ENCODE data around the gene WAC. TPM values are rescaled to one million over a fixed set of nuclear protein-coding genes. Genes with fewer than 3 reads are reported as not detected.
A peak's percentile ranks its signal among the peaks of the same experiment; 100 is the strongest.

Gene WAC
- total and polyA plus RNA-seq, 9 of the 15 experiments (the other 6 are each of a cell fraction or from before 2014, with no cell fraction given), result 24.8 to 123 (median 78.2) TPM

GRCh38 chr10:28661035-28661434, 128.1 kb downstream of the WAC start (continued):
- TF ChIP-seq, protein P1, sequence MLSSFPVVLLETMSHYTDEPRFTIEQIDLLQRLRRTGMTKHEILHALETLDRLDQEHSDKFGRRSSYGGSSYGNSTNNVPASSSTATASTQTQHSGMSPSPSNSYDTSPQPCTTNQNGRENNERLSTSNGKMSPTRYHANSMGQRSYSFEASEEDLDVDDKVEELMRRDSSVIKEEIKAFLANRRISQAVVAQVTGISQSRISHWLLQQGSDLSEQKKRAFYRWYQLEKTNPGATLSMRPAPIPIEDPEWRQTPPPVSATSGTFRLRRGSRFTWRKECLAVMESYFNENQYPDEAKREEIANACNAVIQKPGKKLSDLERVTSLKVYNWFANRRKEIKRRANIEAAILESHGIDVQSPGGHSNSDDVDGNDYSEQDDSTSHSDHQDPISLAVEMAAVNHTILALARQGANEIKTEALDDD (IDR thresholded peaks at IDR 0.05), result peak; percentile 70; the same call in 1 of the 2 replicates
- TF ChIP-seq, protein P2, sequence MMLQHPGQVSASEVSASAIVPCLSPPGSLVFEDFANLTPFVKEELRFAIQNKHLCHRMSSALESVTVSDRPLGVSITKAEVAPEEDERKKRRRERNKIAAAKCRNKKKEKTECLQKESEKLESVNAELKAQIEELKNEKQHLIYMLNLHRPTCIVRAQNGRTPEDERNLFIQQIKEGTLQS (IDR thresholded peaks at IDR 0.05), result peak; percentile 77
- TF ChIP-seq, protein P2 (CRISPR knock-in tag; conservative IDR thresholded peaks at IDR 0.05), result no peak

GRCh38 chr10:28663576-28664368, 130.9 kb downstream of the WAC start:
- DNase-seq (ENCODE audit: extremely low read depth in 1 of 4, low spot score in 3 of 4) (peak; percentile 77 to 87 (median 82)), FAIRE-seq (peak; percentile 98), ATAC-seq (peak; percentile 95)
- no peak overlapping the region for H3K9ac ChIP-seq (ENCODE audit: insufficient read depth in 1 of 2, low read depth in 2 of 2, low read length in 2 of 2)
- no peaks in the 10 kb centered on the region for H3K36me3 ChIP-seq (ENCODE audit: control insufficient read depth, insufficient read depth, low read length)
- H3K4me2 ChIP-seq (ENCODE audit: insufficient read depth, low read length), result no peak overlapping the region
- ChIA-PET POLR2A (interaction anchor here (0.7 to 1.5 kb wide), 5 partner anchors 10 to 858 kb away, joined by 3 to 5 read pairs (median 3); no protein-coding TSS in a partner anchor), CTCF (ENCODE audit: low intra/inter-chr PET ratio) (interaction anchor here (0.7 to 2.1 kb wide), 7 partner anchors 35 to 849 kb away, joined by 3 to 22 read pairs (median 5); no protein-coding TSS in a partner anchor)
- H3K27ac ChIP-seq (ENCODE audit: extremely low read depth, low read depth, low read length), result no peak overlapping the region
- no peaks in the 10 kb centered on the region for H3K9me1 ChIP-seq (ENCODE audit: control insufficient read depth, insufficient read depth, low read length)
- H4K20me1 ChIP-seq (replicated peaks; ENCODE audit: control insufficient read depth, insufficient read depth, low read length), result no peaks in the 10 kb centered on the region; the same call in 1 of the 2 replicates
- H2AFZ ChIP-seq (ENCODE audit: low read depth, low read length), result no peak overlapping the region
- H3K79me2 ChIP-seq (ENCODE audit: control insufficient read depth, insufficient read depth, low read length), result no peaks in the 10 kb centered on the region
- no peaks in the 10 kb centered on the region for H3K9me3 ChIP-seq (replicated peaks; ENCODE audit: control insufficient read depth, insufficient read depth, low read depth, low read length)
- peaks cover 0 to 4% of the 10 kb centered on the region in 2 experiments; a peak in 2 of 5 replicates for H3K4me1 ChIP-seq (replicated peaks in 1 of 2; ENCODE audit: control insufficient read depth in 2 of 2, insufficient read depth in 2 of 2, low read length in 2 of 2)
- WGBS (ENCODE audit: insufficient coverage, low coverage, missing lambda C conversion rate), result 3% methylated on average over 9 of the region's 9 CpGs
- intact Hi-C loops (cut with micrococcal nuclease), result loop anchor here (1.0 to 10.0 kb wide), 5 partner anchors 36 to 641 kb away; no protein-coding TSS in a partner anchor
- peaks cover 0 to 10% of the 10 kb centered on the region in 2 experiments; a peak in 4 of 5 replicates for H3K27me3 ChIP-seq (ENCODE audit: control insufficient read depth in 2 of 2, insufficient read depth in 2 of 2, low read length in 2 of 2)
- no TSS peak for BruUV-seq (replicated peaks)
- in situ Hi-C loops (cut with MboI), result loop anchor here (10.0 to 25.0 kb wide), 2 partner anchors 474 to 641 kb away; no protein-coding TSS in a partner anchor
- H3K4me3 ChIP-seq, result no peak overlapping the region
- TF ChIP-seq DACH1 (IDR thresholded peaks at IDR 0.05; ENCODE audit: partially characterized antibody) (peak; percentile 39), ZNF24 (IDR thresholded peaks at IDR 0.05) (no peak), RAD21 (CRISPR knock-in tag; conservative IDR thresholded peaks at IDR 0.05 in 1 of 2, IDR thresholded peaks at IDR 0.05 in 1 of 2) (peak; percentile 97 to 99), STAG1 (CRISPR knock-in tag; IDR thresholded peaks at IDR 0.05; ENCODE audit: borderline replicate concordance) (peak; percentile 96), CC2D1A (IDR thresholded peaks at IDR 0.05) (0 out of 2 replicates have a peak, but pooled peaks have one; percentile 56), VEZF1 (CRISPR knock-in tag; IDR thresholded peaks at IDR 0.05) (0 out of 2 replicates have a peak, but pooled peaks have one; percentile 7), ARID2 (IDR thresholded peaks at IDR 0.05) (peak; percentile 85), MYC (IDR thresholded peaks at IDR 0.05; ENCODE audit: low read depth, low read length) (0 out of 2 replicates have a peak, but pooled peaks have one; percentile 13), MYC (CRISPR knock-in tag; IDR thresholded peaks at IDR 0.05; ENCODE audit: borderline replicate concordance, low read depth) (no peak), RB1 (IDR thresholded peaks at IDR 0.05; ENCODE audit: low read depth) (peak; percentile 72; the same call in 1 of the 2 replicates)
- TF ChIP-seq, protein P3, sequence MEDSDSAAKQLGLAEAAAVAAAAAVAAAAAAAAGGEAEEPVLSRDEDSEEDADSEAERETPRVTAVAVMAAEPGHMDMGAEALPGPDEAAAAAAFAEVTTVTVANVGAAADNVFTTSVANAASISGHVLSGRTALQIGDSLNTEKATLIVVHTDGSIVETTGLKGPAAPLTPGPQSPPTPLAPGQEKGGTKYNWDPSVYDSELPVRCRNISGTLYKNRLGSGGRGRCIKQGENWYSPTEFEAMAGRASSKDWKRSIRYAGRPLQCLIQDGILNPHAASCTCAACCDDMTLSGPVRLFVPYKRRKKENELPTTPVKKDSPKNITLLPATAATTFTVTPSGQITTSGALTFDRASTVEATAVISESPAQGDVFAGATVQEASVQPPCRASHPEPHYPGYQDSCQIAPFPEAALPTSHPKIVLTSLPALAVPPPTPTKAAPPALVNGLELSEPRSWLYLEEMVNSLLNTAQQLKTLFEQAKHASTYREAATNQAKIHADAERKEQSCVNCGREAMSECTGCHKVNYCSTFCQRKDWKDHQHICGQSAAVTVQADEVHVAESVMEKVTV (CRISPR knock-in tag; IDR thresholded peaks at IDR 0.05), result peak; percentile 98

Data from K562 (cell line).